Neuronal stem cell (in vitro differentiated cells): Measurements from ENCODE around the gene FAM168A. TPM values are rescaled to one million over a fixed set of nuclear protein-coding genes. Genes with fewer than 3 reads are reported as not detected.

ENCODE experiments used
- small RNA-seq: library from polyadenylated mRNA; stranded (forward); fragments of <200 nt; extraction: miRNeasy Mini kit (QIAGEN cat#:217004); gene quantifications from one replicate; pipeline ENCODE3, GENCODE V24; 2013; ENCODE audit not compliant: insufficient read depth

FAM168A gene

Small RNA genes lying within 50 kb of the gene (small RNA-seq; reads per million reads assigned to genes)
- gene AP000763.2 (not detected), gene HMGN2P38 (not detected)
